ENCODE results near the gene NACC2. TPM values are rescaled to one million over a fixed set of nuclear protein-coding genes. Genes with fewer than 3 reads are reported as not detected.
A peak's percentile ranks its signal among the peaks of the same experiment; 100 is the strongest.

Gene NACC2
- total and polyA plus RNA-seq, 8 donors: 3.6 to 29.5 (median 5.5) TPM

GRCh38 chr9:136046554-136046920 lies 48.6 kb downstream of the NACC2 start:
- no peak for DNase-seq
- intact Hi-C loops (cut with DNase I): no loop called here
- Histone ChIP-seq H3K4me3 (peak overlapping the region in 1 of 2 donors; percentile 26), H3K4me1 (peaks cover 11 to 84% of the 10 kb centered on the region in 2 donors), H3K9me3 (no peaks in the 10 kb centered on the region), H3K27me3 (peaks cover 0 to 13% of the 10 kb centered on the region in 2 donors), H3K36me3 (peaks cover 0 to 52% of the 10 kb centered on the region in 2 donors), H3K27ac (peak overlapping the region in 1 of 2 donors; percentile 84)
- TF ChIP-seq, protein P1, sequence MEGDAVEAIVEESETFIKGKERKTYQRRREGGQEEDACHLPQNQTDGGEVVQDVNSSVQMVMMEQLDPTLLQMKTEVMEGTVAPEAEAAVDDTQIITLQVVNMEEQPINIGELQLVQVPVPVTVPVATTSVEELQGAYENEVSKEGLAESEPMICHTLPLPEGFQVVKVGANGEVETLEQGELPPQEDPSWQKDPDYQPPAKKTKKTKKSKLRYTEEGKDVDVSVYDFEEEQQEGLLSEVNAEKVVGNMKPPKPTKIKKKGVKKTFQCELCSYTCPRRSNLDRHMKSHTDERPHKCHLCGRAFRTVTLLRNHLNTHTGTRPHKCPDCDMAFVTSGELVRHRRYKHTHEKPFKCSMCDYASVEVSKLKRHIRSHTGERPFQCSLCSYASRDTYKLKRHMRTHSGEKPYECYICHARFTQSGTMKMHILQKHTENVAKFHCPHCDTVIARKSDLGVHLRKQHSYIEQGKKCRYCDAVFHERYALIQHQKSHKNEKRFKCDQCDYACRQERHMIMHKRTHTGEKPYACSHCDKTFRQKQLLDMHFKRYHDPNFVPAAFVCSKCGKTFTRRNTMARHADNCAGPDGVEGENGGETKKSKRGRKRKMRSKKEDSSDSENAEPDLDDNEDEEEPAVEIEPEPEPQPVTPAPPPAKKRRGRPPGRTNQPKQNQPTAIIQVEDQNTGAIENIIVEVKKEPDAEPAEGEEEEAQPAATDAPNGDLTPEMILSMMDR (IDR thresholded peaks at IDR 0.05): no peak
- no peak for ATAC-seq

DNA sequence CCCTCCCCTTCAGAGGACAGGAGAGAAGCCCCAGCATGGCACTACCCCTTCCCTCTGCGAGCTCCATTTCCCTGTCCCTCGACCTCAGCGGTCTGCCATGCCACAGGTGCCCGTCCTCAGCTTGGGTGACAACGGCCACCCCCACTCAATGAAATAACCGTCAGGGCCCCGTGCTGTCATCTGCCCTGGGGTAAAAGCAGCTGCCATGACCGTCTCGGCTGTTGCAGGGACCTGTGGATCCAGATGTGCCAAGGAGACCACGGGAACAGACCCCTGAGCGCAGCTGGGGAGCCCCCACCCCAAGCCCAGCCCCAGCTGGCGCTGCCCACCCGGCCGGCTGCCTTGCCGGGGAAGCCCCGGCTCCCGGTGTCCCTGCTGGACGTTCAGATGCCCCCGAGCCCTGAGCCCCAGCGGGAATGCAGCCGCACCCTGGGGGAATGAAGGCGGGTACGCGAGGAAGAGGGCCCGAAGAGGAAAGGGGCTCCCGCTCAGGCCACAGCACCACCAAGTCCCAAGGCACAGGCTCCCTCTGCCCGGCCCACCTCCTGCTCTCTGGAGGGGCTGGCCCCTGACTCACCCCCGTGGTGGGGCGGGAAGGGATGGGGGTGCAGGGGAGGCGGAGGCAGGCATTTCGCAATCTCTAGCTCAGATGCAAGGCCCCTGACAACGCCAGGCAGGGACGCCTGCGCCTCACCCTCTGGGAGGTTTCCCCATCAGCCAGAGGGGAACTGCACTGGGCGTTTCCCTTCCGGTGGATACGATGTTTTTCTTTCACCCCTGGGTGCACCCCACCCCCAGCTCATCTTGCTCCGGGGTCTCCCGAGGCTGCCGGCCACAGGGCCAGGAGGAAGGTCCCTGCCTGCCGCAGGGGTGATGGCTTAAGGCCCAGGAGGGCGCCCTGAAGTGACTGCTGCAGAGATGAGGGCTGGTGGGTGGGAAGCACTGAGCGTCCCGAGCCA lies 49.2 kb downstream of the NACC2 start:
- peak overlapping the region in 1 of 2 donors; percentile 26 for H3K4me3 ChIP-seq
- DNase-seq (peak in 3 of 4 donors; percentile 47 to 89 (median 73)), ATAC-seq (peak; percentile 62)
- H3K27ac ChIP-seq: peak overlapping the region in 1 of 2 donors; percentile 84
- TF ChIP-seq, protein P1 (IDR thresholded peaks at IDR 0.05): no peak
- H3K36me3 ChIP-seq: peaks cover 0 to 52% of the 10 kb centered on the region in 2 donors
- no peaks in the 10 kb centered on the region for H3K9me3 ChIP-seq
- peaks cover 6 to 78% of the 10 kb centered on the region in 2 donors for H3K4me1 ChIP-seq
- peaks cover 0 to 6% of the 10 kb centered on the region in 2 donors for H3K27me3 ChIP-seq
- intact Hi-C loops (cut with DNase I): no loop called here

DNA sequence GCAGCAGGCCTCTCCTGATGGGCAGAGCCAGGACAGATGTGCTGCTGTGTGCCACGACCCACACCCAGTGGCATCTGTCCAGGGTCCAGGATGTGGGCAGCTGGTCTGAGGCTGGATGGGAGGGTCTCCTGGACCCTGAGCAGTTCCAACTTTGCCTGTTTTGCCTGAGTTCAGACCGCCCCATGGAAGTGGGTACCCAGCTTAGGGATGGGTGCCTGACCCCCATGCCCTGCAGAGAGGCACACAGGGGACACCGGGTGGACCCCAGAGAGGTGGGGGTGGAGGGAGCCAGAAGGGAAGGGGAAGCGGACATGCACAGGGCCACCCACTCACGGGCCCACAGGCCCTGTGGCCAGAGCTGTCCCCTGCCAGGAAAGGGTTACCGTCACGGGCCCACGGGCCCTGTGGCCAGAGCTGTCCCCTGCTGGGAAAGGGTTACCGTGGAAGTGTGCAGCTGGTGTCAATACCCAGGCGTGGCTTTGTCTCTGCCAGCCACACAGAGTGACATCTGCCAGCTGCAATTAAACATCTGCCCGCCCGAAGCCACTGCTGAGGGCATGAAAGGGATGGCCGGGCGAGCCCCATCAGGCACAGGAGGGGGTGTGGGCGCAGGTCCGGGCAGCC lies 50.0 kb downstream of the NACC2 start:
- Histone ChIP-seq H3K4me3 (no peak overlapping the region), H3K9me3 (peaks cover 0 to 5% of the 10 kb centered on the region in 2 donors), H3K4me1 (peaks cover 0 to 70% of the 10 kb centered on the region in 2 donors), H3K27me3 (no peaks in the 10 kb centered on the region), H3K27ac (peak overlapping the region in 1 of 2 donors; percentile 84), H3K36me3 (peaks cover 0 to 49% of the 10 kb centered on the region in 2 donors)
- DNase-seq (peak in 1 of 4 donors; percentile 70), ATAC-seq (no peak)
- intact Hi-C loops (cut with DNase I): no loop called here
- TF ChIP-seq, protein P1 (IDR thresholded peaks at IDR 0.05): no peak

- peaks cover 0 to 48% of the 10 kb centered on the region in 2 donors for H3K36me3 ChIP-seq
- TF ChIP-seq, protein P1 (IDR thresholded peaks at IDR 0.05): no peak
- no peak for ATAC-seq
- peaks cover 0 to 12% of the 10 kb centered on the region in 2 donors for H3K9me3 ChIP-seq
- no peak overlapping the region for H3K4me3 ChIP-seq
- intact Hi-C loops (cut with DNase I): no loop called here
- peak in 1 of 4 donors; percentile 34 for DNase-seq
- H3K4me1 ChIP-seq: peaks cover 0 to 64% of the 10 kb centered on the region in 2 donors
- no peaks in the 10 kb centered on the region for H3K27me3 ChIP-seq
- peak overlapping the region in 1 of 2 donors; percentile 84 for H3K27ac ChIP-seq
Measured at GRCh38 chr9:136044207-136044970, 50.7 kb downstream of the NACC2 start.

Data from left lung (tissue), 10 donors.